HEK293T (cell line): Measurements from ENCODE around the gene CXXC5.

ENCODE experiments used
- CTCF ChIA-PET: fragments of 350-600 bp; formaldehyde crosslinking; extraction: SDS; loops from one replicate; lab custom pipeline; 2021; ENCODE audit warnings: antibody characterized with exemption, inconsistent platforms; lab: Yijun Ruan, JAX
- POLR2A ChIA-PET: fragments of 350-600 bp; formaldehyde crosslinking; extraction: SDS; loops from one replicate; lab custom pipeline; 2020; ENCODE audit warnings: antibody characterized with exemption, inconsistent platforms; lab: Yijun Ruan, JAX
- DNase-seq: peaks from one replicate; pipeline ENCODE4 v3.0.0; 2012; ENCODE audit warnings: mixed read lengths; ENCODE audit errors: extremely low spot score
- ARNT ChIP-seq: fragments of 450-650 bp; IDR thresholded peaks from 2 replicates; pipeline ENCODE4 v1.6.1; 2017; ENCODE audit warnings: mild to moderate bottlenecking
- BHLHE40 ChIP-seq: fragments of 450-650 bp; IDR thresholded peaks from 2 replicates; pipeline ENCODE4 v1.6.1; 2016; ENCODE audit warnings: mild to moderate bottlenecking, moderate library complexity, borderline replicate concordance
- CTBP1 ChIP-seq: fragments of 450-650 bp; IDR thresholded peaks from 2 replicates; pipeline ENCODE4 v1.6.1; 2016; ENCODE audit warnings: borderline replicate concordance
- ELF4 ChIP-seq: fragments of 450-650 bp; IDR thresholded peaks from 2 replicates; pipeline ENCODE4 v1.6.1; 2017; ENCODE audit warnings: antibody characterized with exemption
- FOXA1 ChIP-seq: fragments of 450-650 bp; IDR thresholded peaks from 2 replicates; pipeline ENCODE4 v1.6.1; 2016; ENCODE audit warnings: mild to moderate bottlenecking
- FOXK2 ChIP-seq: fragments of 450-650 bp; IDR thresholded peaks from 2 replicates; pipeline ENCODE4 v1.6.1; 2016; ENCODE audit warnings: mild to moderate bottlenecking
- FOXM1 ChIP-seq: fragments of 450-650 bp; IDR thresholded peaks from 2 replicates; pipeline ENCODE4 v1.6.1; 2017; ENCODE audit warnings: mild to moderate bottlenecking, borderline replicate concordance
- HDGF ChIP-seq: fragments of 450-650 bp; IDR thresholded peaks from 2 replicates; pipeline ENCODE4 v1.6.1; 2017; ENCODE audit warnings: antibody characterized with exemption, borderline replicate concordance
- L3MBTL2 ChIP-seq: fragments of 450-650 bp; conservative IDR thresholded peaks from 2 replicates; pipeline ENCODE4 v1.6.1; 2016; ENCODE audit warnings: mild to moderate bottlenecking
- LEF1 ChIP-seq: fragments of 450-650 bp; IDR thresholded peaks from 2 replicates; pipeline ENCODE4 v1.6.1; 2017; ENCODE audit warnings: mild to moderate bottlenecking, borderline replicate concordance
- NFRKB ChIP-seq: fragments of 450-650 bp; IDR thresholded peaks from 2 replicates; pipeline ENCODE4 v1.6.1; 2016; ENCODE audit warnings: mild to moderate bottlenecking, moderate library complexity
- SP1 ChIP-seq: fragments of 450-650 bp; IDR thresholded peaks from 2 replicates; pipeline ENCODE4 v1.6.1; 2017
- SUZ12 ChIP-seq: fragments of 450-650 bp; IDR thresholded peaks from 2 replicates; pipeline ENCODE4 v1.6.1; 2016; ENCODE audit warnings: mild to moderate bottlenecking
- TARDBP ChIP-seq: fragments of 450-650 bp; IDR thresholded peaks from 2 replicates; pipeline ENCODE4 v1.6.1; 2016
- ZNF384 ChIP-seq: fragments of 450-650 bp; IDR thresholded peaks from 2 replicates; pipeline ENCODE4 v1.6.1; 2016
- TF ChIP-seq, protein P1 (sequence below): fragments of 450-650 bp; IDR thresholded peaks from 2 replicates; pipeline ENCODE4 v1.6.1; 2016

CXXC5 gene

DNA sequence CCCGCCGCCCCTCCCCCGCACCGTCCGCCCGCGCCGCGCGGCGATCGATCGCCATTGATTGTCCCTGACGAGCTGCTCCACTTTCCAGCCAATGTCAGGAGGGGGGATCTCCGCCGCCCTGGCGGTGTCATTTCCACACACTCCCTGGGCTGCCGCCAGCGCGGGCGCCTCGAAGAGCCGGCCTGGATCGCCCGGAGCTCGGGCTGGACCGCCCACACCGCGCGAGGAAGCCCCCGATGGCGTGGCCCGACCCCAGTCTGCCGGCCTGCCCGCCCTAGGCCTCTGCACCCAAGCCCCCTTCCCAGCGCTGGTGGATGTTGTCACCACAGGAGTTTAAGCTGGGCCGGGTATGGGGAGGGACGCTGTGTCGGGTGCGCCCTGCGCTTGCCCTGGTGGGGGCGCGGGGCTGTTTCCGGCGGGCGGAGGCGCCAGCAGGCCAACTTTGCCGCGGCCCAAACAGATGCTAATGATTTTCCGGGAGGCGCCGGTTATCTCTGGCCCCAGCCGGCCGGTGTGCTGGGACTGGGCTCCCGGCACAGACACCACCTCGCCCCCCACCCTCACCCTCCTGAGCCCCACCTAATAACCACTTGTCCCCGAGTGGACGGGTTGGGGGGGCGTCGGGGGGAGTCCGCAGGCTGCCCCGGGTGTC is 10.6 kb upstream of the CXXC5 start:
- TF ChIP-seq BHLHE40 (no peak), FOXM1 (peak; percentile 81), TARDBP (no peak; the same call in 1 of the 2 replicates), L3MBTL2 (no peak)
- ChIA-PET CTCF (interaction anchor here (1.1 to 1.6 kb wide), 4 partner anchors 11 to 128 kb away, joined by 3 to 5 read pairs (median 4); partner anchors contain the start of gene CXXC5), POLR2A (interaction anchor here (1.1 to 2.8 kb wide), 3 partner anchors 10 to 77 kb away, joined by 3 to 15 read pairs (median 4); partner anchors contain the start of genes CXXC5 and UBE2D2)
- peak; percentile 75 for DNase-seq

DNA sequence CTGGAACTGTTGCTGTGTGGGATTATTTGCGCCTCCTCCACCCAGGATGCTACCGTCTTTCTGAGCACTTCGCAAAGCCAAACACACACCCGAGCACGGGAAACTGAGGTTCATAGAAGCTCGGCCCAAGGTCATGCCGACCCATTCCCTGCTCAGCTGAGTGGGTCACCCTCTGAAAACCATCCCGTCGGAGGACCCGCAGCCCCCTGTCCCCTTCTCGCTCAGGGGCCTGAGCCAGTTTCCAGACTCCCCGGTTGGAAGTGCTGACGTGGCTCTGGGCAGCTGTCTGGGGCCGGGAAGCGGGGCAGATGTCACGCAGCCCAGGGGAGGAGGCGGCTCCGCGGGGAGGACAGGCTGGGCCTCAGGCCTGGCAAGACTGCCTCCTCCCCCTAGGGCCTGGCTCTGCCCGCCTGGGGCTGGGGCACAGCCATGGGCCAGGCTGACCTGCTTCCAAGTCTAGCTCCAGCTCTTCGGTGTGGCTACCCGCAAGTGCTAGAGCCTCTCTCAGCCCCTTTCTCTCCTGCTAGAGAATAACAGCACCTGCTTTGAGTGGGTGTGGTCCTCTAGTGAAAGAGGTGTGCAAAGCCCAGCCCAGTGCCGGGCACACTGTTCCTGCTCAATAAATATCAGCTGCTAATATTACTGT is 9.9 kb upstream of the CXXC5 start:
- CTCF ChIA-PET, result interaction anchor here (1.1 to 1.6 kb wide), 2 partner anchors 73 to 127 kb away, joined by 5 read pairs; no protein-coding TSS in a partner anchor
- TF ChIP-seq, protein P1, sequence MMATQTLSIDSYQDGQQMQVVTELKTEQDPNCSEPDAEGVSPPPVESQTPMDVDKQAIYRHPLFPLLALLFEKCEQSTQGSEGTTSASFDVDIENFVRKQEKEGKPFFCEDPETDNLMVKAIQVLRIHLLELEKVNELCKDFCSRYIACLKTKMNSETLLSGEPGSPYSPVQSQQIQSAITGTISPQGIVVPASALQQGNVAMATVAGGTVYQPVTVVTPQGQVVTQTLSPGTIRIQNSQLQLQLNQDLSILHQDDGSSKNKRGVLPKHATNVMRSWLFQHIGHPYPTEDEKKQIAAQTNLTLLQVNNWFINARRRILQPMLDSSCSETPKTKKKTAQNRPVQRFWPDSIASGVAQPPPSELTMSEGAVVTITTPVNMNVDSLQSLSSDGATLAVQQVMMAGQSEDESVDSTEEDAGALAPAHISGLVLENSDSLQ, result no peak
- TF ChIP-seq SP1 (no peak), NFRKB (no peak), SUZ12 (no peak), TARDBP (no peak), FOXA1 (no peak), LEF1 (no peak), L3MBTL2 (no peak), FOXM1 (no peak), BHLHE40 (no peak), HDGF (no peak), ELF4 (no peak), FOXK2 (no peak), ARNT (no peak), CTBP1 (no peak), ZNF384 (no peak)
- POLR2A ChIA-PET, result interaction anchor here (1.2 to 2.8 kb wide), 2 partner anchors 10 to 11 kb away, joined by 3 to 15 read pairs; partner anchors contain the start of gene CXXC5
- DNase-seq, result no peak

DNA sequence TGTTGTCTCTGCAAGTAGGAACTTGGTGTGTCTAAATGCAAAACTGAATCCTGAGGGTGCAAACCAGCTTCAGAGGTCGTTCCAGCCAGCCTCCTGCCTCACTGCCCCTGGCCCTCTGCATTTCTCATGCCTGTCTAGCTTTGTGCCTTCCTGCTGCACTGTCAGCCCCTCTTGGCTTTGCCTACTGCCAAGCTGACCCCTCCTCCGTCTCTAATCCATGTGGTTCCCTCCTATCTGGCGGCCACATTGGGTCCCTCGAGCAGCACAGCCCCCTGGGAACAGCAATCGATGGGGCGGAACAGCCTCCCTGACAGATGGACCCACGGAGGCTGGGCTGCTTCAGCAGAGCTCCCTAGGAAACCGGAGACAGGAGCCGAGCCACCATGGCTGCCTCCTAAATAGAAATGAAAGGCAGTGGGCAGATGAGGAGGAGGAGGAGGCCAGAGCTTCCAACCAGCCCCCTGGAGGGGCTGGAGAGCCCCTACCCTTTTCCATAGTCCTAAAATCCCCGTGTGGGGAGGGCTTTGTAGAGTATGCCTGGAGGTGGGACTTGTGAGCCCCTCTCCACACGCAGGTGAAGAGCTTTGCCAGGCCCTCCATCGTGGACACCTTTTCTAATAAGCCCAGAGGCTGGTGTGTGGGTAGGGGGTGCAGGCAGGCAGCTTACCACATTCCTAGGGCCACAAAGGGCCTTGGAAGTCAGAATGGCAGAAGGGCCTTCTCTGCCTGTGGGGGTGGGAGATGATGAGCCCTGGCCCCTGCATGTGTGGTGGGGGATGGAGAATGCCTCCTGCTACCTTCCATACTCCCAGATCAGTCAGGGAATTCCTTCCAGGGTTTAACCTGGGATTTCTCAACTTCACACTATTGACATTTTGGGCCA is 9.2 kb upstream of the CXXC5 start:
- ChIA-PET CTCF (interaction anchor here (0.7 to 1.6 kb wide), 3 partner anchors 57 to 127 kb away, joined by 3 to 5 read pairs (median 5); no protein-coding TSS in a partner anchor), POLR2A (interaction anchor here (2.8 kb wide), 1 partner anchor 9 kb away, joined by 15 read pairs; the partner anchor contains the start of gene CXXC5)
- no peak for DNase-seq
- TF ChIP-seq FOXA1 (no peak), FOXM1 (no peak), ELF4 (no peak)

DNA sequence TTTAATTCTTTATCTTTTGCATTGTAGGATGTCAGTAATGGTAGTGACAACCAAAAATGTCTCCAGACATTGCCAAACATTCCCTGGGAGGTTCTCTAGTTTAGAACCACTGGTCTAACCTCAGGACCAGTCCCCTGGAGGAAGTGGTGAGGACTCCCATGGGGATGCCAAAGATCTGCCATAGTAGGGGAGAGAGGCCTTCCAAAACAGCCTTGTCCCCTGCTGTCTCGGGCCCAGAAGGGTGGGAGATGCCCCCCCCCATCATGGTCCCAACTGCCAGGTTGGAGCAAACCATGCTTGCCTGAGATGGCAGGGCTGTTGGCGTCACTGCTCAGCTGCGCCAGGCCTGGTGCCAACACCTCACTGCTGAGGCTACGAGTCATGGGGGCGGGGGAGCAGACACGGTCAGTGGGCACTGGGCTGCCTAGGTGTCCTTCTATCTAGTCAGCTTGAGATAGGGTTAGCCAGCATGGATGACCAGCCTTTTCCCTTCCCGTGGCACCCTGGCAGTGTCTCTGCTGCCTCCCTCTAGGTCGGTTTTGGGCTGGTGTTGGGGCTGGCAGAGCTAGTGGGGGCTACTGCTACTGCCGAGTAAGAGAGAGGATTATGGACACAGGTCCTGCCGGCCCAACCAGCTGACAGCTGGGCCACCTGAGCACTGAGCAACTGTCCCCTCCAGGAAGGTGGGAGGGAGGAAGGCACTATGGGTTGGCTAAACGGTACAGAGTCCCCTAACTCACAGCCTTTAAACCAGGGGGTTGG is 8.3 kb upstream of the CXXC5 start:
- TF ChIP-seq NFRKB (no peak), SP1 (no peak), FOXA1 (no peak), SUZ12 (no peak), FOXK2 (no peak), CTBP1 (no peak), BHLHE40 (no peak), FOXM1 (no peak), ARNT (no peak), LEF1 (no peak), TARDBP (no peak), HDGF (no peak), ZNF384 (no peak), ELF4 (no peak), L3MBTL2 (no peak)
- TF ChIP-seq, protein P1, result no peak
- ChIA-PET CTCF (interaction anchor here (0.7 kb wide), 1 partner anchor 56 kb away, joined by 3 read pairs; no protein-coding TSS in a partner anchor), POLR2A (no interaction called here)
- DNase-seq, result no peak

DNA sequence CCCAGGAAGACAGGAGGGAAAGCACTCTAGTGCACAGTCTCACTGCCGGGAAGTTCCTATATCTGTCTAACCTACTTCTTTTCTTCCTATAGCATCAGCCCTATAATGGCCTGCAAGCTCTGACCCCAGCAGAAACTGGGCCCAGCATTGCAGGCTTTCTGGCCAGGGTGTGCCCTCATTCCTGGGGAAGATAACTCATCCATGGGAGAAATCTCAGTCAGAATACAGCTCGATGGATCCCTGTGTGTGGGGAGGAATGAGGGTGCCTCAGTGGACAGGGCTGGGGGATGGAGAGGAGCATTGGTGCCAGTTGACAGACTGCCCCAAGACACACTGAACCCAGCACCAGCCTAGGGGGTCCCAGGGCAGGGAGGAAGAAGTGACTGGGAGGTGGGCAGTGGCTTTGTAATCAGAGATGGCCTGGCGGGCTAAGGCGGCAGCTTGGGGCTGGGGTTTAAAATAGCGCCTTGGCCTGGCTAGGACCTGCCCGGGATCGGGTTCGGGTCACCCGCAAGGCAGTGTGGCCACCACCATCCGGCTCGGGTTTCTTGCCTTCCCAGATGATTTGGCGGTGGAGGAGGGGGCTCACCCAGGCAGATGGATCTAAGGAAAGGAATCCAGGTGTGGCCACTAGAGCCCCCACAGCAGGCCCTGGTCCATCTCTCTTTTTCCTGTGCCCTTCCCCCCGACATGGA is 7.6 kb upstream of the CXXC5 start:
- ChIA-PET CTCF (no interaction called here), POLR2A (no interaction called here)
- no peak for DNase-seq
- no peak for TF ChIP-seq CTBP1
- TF ChIP-seq TARDBP, result no peak
- TF ChIP-seq, protein P1, result no peak
- no peak for TF ChIP-seq SP1
- no peak for TF ChIP-seq HDGF
- no peak for TF ChIP-seq SUZ12
- no peak for TF ChIP-seq ELF4
- no peak for TF ChIP-seq LEF1
- no peak for TF ChIP-seq BHLHE40
- no peak for TF ChIP-seq ZNF384
- no peak for TF ChIP-seq FOXA1
- TF ChIP-seq L3MBTL2, result no peak
